ENCODE results near the gene NDUFV1.
"Not testable (repeated sequence)": the region's sequence is repeated elsewhere in the genome, so short reads cannot be mapped to it uniquely, and the experiment has no call there.

The NDUFV1 gene

GRCh38 chr11:67611704-67612587 lies 5.2 kb downstream of the NDUFV1 start:
- no peak for DNase-seq (ENCODE audit: low read depth)

GRCh38 chr11:67612751-67613150 lies 6.0 kb downstream of the NDUFV1 start:
- DNase-seq (ENCODE audit: low read depth): no peak

- no peak for DNase-seq (ENCODE audit: low read depth)
These were observed 6.7 kb downstream of the NDUFV1 start for GRCh38 chr11:67613313-67613959.

- no peak for DNase-seq (ENCODE audit: low read depth)
These were observed 7.4 kb downstream of the NDUFV1 start for GRCh38 chr11:67613960-67614715.

GRCh38 chr11:67614730-67615714 lies 8.3 kb downstream of the NDUFV1 start:
- DNase-seq (ENCODE audit: low read depth): no peak

- no peak for DNase-seq (ENCODE audit: low read depth)
These were observed 9.1 kb downstream of the NDUFV1 start for GRCh38 chr11:67615728-67616430.

GRCh38 chr11:67616431-67617242 lies 9.9 kb downstream of the NDUFV1 start:
- no peak for DNase-seq (ENCODE audit: low read depth)

GRCh38 chr11:67617243-67617953 lies 10.7 kb downstream of the NDUFV1 start:
- DNase-seq (ENCODE audit: low read depth): no peak

- not testable (repeated sequence) for DNase-seq (ENCODE audit: low read depth)
These were observed 12.3 kb downstream of the NDUFV1 start for GRCh38 chr11:67618901-67619659.

- not testable (repeated sequence) for DNase-seq (ENCODE audit: low read depth)
These were observed 13.2 kb downstream of the NDUFV1 start for GRCh38 chr11:67619683-67620618.

GRCh38 chr11:67620621-67621020 lies 13.9 kb downstream of the NDUFV1 start:
- not testable (repeated sequence) for DNase-seq (ENCODE audit: low read depth)

- DNase-seq (ENCODE audit: low read depth): not testable (repeated sequence)
These were observed 15.2 kb downstream of the NDUFV1 start for GRCh38 chr11:67621928-67622327.

- DNase-seq (ENCODE audit: low read depth): not testable (repeated sequence)
These were observed 16.2 kb downstream of the NDUFV1 start for GRCh38 chr11:67622905-67623304.

- not testable (repeated sequence) for DNase-seq (ENCODE audit: low read depth)
These were observed 17.1 kb downstream of the NDUFV1 start for GRCh38 chr11:67623795-67624194.

GRCh38 chr11:67626131-67626833 lies 19.5 kb downstream of the NDUFV1 start:
- DNase-seq (ENCODE audit: low read depth): not testable (repeated sequence)

- no peak for DNase-seq (ENCODE audit: low read depth)
These were observed 20.2 kb downstream of the NDUFV1 start for GRCh38 chr11:67626970-67627369.

- DNase-seq (ENCODE audit: low read depth): no peak
These were observed 20.7 kb downstream of the NDUFV1 start for GRCh38 chr11:67627441-67627811.
